ENCODE measurements around the gene MARCHF9. TPM values are rescaled to one million over a fixed set of nuclear protein-coding genes. Genes with fewer than 3 reads are reported as not detected.
"Not testable (repeated sequence)": the region's sequence is repeated elsewhere in the genome, so short reads cannot be mapped to it uniquely, and the experiment has no call there.

Gene MARCHF9
- 4.7 TPM for total RNA-seq

DNA sequence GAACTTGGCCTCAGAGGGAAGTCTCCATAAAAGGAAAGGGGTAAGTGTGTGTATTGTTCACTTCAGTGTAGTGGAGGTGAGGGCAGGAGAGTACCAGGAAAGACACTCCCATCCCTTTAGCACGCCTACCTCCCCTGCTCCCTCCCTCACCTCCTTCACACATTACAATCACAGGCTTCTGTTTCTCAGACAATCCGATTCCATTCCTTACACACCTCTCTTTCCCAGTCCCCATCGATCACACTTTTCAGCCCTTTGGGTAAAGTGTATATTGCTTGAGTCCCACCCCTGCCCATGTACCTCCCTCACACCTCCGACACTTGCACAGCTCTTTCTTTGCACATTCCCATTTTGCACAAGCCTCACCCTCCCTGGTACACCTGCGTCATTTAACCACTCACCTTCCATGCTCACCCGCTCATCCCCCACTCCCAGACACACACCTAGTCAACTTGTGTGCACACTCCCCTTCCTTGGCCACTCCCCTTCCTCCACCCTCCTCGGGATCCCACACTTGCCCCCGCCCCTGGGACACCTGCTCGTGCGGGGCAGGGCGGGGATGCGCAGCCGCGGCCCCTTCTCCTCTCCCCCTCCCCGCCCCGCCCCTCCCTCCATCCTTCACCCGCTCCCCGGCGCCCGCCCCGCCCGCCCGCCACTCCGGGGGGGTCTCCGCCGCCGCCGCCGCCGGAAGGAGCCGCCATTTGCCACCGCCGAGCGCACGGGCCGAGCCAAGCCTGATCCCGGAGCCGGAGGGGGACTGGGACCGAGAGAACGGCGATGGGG is at the start of gene MARCHF9:
TSS of gene MARCHF9 (plus strand) at position 693 of the 783 bp plus-strand sequence. CDS start 426 bp downstream, outside the sequence.
- Histone ChIP-seq H3K9ac (ENCODE audit: low read depth in 1 of 3, low read length in 3 of 3) (peak within 1 kb of the TSS; percentile 75 to 81 (median 80)), H3K4me1 (ENCODE audit: control insufficient read depth in 3 of 3, insufficient read depth in 3 of 3, low read length in 3 of 3) (peaks cover 25 to 42% (median 35%) of the 10 kb centered on the region in 3 donors), H3K27ac (ENCODE audit: low read depth, low read length) (no peak within 1 kb of the TSS)

DNA sequence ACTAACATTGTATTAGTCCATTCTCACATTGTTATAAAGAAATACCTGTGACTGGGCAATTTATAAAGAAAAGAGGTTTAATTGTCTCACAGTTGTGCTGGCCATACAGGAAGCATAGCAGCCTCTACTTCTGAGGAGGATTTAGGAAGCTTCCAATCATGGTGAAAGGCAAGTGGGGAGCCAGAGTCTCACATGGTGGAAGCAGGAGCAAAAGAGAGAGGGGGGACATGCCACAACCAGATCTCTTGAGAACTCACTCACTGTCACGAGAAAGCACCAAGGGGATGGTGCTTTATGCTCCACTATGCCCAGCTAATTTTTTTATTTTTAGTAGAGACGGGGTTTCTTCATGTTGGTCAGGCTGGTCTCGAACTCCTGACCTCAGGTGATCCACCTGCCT is 47.7 kb upstream of the MARCHF9 start:
- Histone ChIP-seq H3K9ac (ENCODE audit: low read depth in 1 of 3, low read length in 3 of 3) (no peak overlapping the region), H3K27ac (ENCODE audit: low read depth, low read length) (no peak overlapping the region), H3K4me1 (ENCODE audit: control insufficient read depth in 3 of 3, insufficient read depth in 3 of 3, low read length in 3 of 3) (no peaks in the 10 kb centered on the region), H3K27me3 (ENCODE audit: control insufficient read depth in 3 of 3, insufficient read depth in 3 of 3, low read length in 3 of 3) (no peaks in the 10 kb centered on the region), H3K4me3 (ENCODE audit: low read length in 3 of 3) (no peak overlapping the region), H3K36me3 (ENCODE audit: control insufficient read depth in 3 of 3, insufficient read depth in 3 of 3, low read length in 3 of 3) (peaks cover 0 to 19% (median 16%) of the 10 kb centered on the region in 3 donors), H3K9me3 (ENCODE audit: control insufficient read depth in 3 of 3, low read length in 3 of 3) (no peaks in the 10 kb centered on the region)

More for the DNA sequence above, at the start of gene MARCHF9:
- H3K4me3 ChIP-seq (ENCODE audit: low read length in 3 of 3): peak within 1 kb of the TSS; percentile 69 to 79 (median 70)
- peaks cover 22 to 29% (median 23%) of the 10 kb centered on the region in 3 donors for H3K36me3 ChIP-seq (ENCODE audit: control insufficient read depth in 3 of 3, insufficient read depth in 3 of 3, low read length in 3 of 3)
- H3K27me3 ChIP-seq (ENCODE audit: control insufficient read depth in 3 of 3, insufficient read depth in 3 of 3, low read length in 3 of 3): no peaks in the 10 kb centered on the region
- H3K9me3 ChIP-seq (ENCODE audit: control insufficient read depth in 3 of 3, low read length in 3 of 3): no peaks in the 10 kb centered on the region

- H3K9me3 ChIP-seq (ENCODE audit: control insufficient read depth in 3 of 3, low read length in 3 of 3): no peaks in the 10 kb centered on the region
- no peak overlapping the region for H3K27ac ChIP-seq (ENCODE audit: low read depth, low read length)
- no peaks in the 10 kb centered on the region for H3K27me3 ChIP-seq (ENCODE audit: control insufficient read depth in 3 of 3, insufficient read depth in 3 of 3, low read length in 3 of 3)
- H3K4me3 ChIP-seq (ENCODE audit: low read length in 3 of 3): no peak overlapping the region
- H3K4me1 ChIP-seq (ENCODE audit: control insufficient read depth in 3 of 3, insufficient read depth in 3 of 3, low read length in 3 of 3): no peaks in the 10 kb centered on the region
- H3K9ac ChIP-seq (ENCODE audit: low read depth in 1 of 3, low read length in 3 of 3): no peak overlapping the region
- H3K36me3 ChIP-seq (ENCODE audit: control insufficient read depth in 3 of 3, insufficient read depth in 3 of 3, low read length in 3 of 3): peaks cover 0 to 15% (median 10%) of the 10 kb centered on the region in 3 donors
Measured at GRCh38 chr12:57708296-57708695, 46.6 kb upstream of the MARCHF9 start.

GRCh38 chr12:57712701-57713100 is 42.2 kb upstream of the MARCHF9 start:
- Histone ChIP-seq H3K9me3 (ENCODE audit: control insufficient read depth in 3 of 3, low read length in 3 of 3) (no peaks in the 10 kb centered on the region), H3K4me3 (ENCODE audit: low read length in 3 of 3) (no peak overlapping the region), H3K27me3 (ENCODE audit: control insufficient read depth in 3 of 3, insufficient read depth in 3 of 3, low read length in 3 of 3) (no peaks in the 10 kb centered on the region), H3K36me3 (ENCODE audit: control insufficient read depth in 3 of 3, insufficient read depth in 3 of 3, low read length in 3 of 3) (peaks cover 15 to 21% (median 19%) of the 10 kb centered on the region in 3 donors), H3K4me1 (ENCODE audit: control insufficient read depth in 3 of 3, insufficient read depth in 3 of 3, low read length in 3 of 3) (no peaks in the 10 kb centered on the region), H3K27ac (ENCODE audit: low read depth, low read length) (no peak overlapping the region), H3K9ac (ENCODE audit: low read depth in 1 of 3, low read length in 3 of 3) (no peak overlapping the region)

DNA sequence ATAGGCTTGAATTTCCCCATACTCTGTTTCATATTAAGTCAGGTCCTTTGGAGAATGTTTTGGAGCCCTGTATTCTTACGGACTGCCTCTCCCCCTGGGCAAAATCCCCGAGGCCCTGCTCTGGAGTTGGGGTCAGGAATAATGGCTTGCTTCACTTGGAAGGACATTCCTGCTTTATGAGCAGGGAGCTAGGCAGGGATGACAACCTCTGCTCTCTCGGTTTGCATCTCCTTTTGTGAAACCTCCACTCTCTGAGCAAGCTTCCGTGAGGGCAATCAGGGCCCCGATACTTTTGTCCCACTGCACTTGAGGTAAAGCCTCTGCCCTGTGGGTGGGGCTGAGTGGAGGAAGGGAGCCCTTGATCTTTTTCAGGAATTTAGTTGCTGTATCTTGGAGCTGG is 41.7 kb upstream of the MARCHF9 start:
- H3K4me1 ChIP-seq (ENCODE audit: control insufficient read depth in 3 of 3, insufficient read depth in 3 of 3, low read length in 3 of 3): no peaks in the 10 kb centered on the region
- no peak overlapping the region for H3K4me3 ChIP-seq (ENCODE audit: low read length in 3 of 3)
- no peaks in the 10 kb centered on the region for H3K27me3 ChIP-seq (ENCODE audit: control insufficient read depth in 3 of 3, insufficient read depth in 3 of 3, low read length in 3 of 3)
- H3K36me3 ChIP-seq (ENCODE audit: control insufficient read depth in 3 of 3, insufficient read depth in 3 of 3, low read length in 3 of 3): peaks cover 20 to 26% (median 24%) of the 10 kb centered on the region in 3 donors
- no peak overlapping the region for H3K9ac ChIP-seq (ENCODE audit: low read depth in 1 of 3, low read length in 3 of 3)
- no peak overlapping the region for H3K27ac ChIP-seq (ENCODE audit: low read depth, low read length)
- no peaks in the 10 kb centered on the region for H3K9me3 ChIP-seq (ENCODE audit: control insufficient read depth in 3 of 3, low read length in 3 of 3)

GRCh38 chr12:57715036-57715748 is 39.7 kb upstream of the MARCHF9 start:
- peaks cover 39 to 45% (median 43%) of the 10 kb centered on the region in 3 donors for H3K36me3 ChIP-seq (ENCODE audit: control insufficient read depth in 3 of 3, insufficient read depth in 3 of 3, low read length in 3 of 3)
- H3K27ac ChIP-seq (ENCODE audit: low read depth, low read length); H3K9me3 ChIP-seq (ENCODE audit: control insufficient read depth in 3 of 3, low read length in 3 of 3); H3K9ac ChIP-seq (ENCODE audit: low read depth in 1 of 3, low read length in 3 of 3); H3K4me3 ChIP-seq (ENCODE audit: low read length in 3 of 3); H3K27me3 ChIP-seq (ENCODE audit: control insufficient read depth in 3 of 3, insufficient read depth in 3 of 3, low read length in 3 of 3); H3K4me1 ChIP-seq (ENCODE audit: control insufficient read depth in 3 of 3, insufficient read depth in 3 of 3, low read length in 3 of 3): not testable (repeated sequence)

- Histone ChIP-seq H3K4me1 (ENCODE audit: control insufficient read depth in 3 of 3, insufficient read depth in 3 of 3, low read length in 3 of 3) (no peaks in the 10 kb centered on the region), H3K4me3 (ENCODE audit: low read length in 3 of 3) (no peak overlapping the region), H3K27ac (ENCODE audit: low read depth, low read length) (no peak overlapping the region), H3K36me3 (ENCODE audit: control insufficient read depth in 3 of 3, insufficient read depth in 3 of 3, low read length in 3 of 3) (peaks cover 44 to 51% (median 49%) of the 10 kb centered on the region in 3 donors), H3K9me3 (ENCODE audit: control insufficient read depth in 3 of 3, low read length in 3 of 3) (no peaks in the 10 kb centered on the region), H3K27me3 (ENCODE audit: control insufficient read depth in 3 of 3, insufficient read depth in 3 of 3, low read length in 3 of 3) (no peaks in the 10 kb centered on the region), H3K9ac (ENCODE audit: low read depth in 1 of 3, low read length in 3 of 3) (no peak overlapping the region)
Measured at GRCh38 chr12:57715786-57716185, 39.1 kb upstream of the MARCHF9 start.

DNA sequence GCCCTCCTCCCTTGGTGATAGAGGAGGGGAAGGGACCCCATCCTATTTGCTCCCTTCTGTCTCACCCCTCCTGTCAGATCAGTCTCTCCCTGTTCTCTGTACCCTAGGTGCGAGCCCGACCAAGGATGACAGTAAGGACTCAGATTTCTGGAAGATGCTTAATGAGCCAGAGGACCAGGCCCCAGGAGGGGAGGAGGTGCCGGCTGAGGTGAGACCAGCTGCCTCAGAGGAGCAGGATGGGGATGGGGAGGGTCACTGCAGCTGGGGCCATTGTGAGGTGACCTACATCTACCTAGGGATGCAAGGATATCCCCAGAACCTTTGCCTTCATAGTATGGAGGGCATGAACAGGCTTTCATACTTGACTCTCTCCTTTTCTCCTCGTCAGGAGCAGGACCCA is 38.6 kb upstream of the MARCHF9 start:
- no peak overlapping the region for H3K4me3 ChIP-seq (ENCODE audit: low read length in 3 of 3)
- no peak overlapping the region for H3K9ac ChIP-seq (ENCODE audit: low read depth in 1 of 3, low read length in 3 of 3)
- H3K36me3 ChIP-seq (ENCODE audit: control insufficient read depth in 3 of 3, insufficient read depth in 3 of 3, low read length in 3 of 3): peaks cover 49 to 55% (median 54%) of the 10 kb centered on the region in 3 donors
- no peaks in the 10 kb centered on the region for H3K27me3 ChIP-seq (ENCODE audit: control insufficient read depth in 3 of 3, insufficient read depth in 3 of 3, low read length in 3 of 3)
- no peaks in the 10 kb centered on the region for H3K4me1 ChIP-seq (ENCODE audit: control insufficient read depth in 3 of 3, insufficient read depth in 3 of 3, low read length in 3 of 3)
- H3K27ac ChIP-seq (ENCODE audit: low read depth, low read length): no peak overlapping the region
- H3K9me3 ChIP-seq (ENCODE audit: control insufficient read depth in 3 of 3, low read length in 3 of 3): no peaks in the 10 kb centered on the region

- H3K9me3 ChIP-seq (ENCODE audit: control insufficient read depth in 3 of 3, low read length in 3 of 3): no peaks in the 10 kb centered on the region
- no peaks in the 10 kb centered on the region for H3K27me3 ChIP-seq (ENCODE audit: control insufficient read depth in 3 of 3, insufficient read depth in 3 of 3, low read length in 3 of 3)
- no peaks in the 10 kb centered on the region for H3K4me1 ChIP-seq (ENCODE audit: control insufficient read depth in 3 of 3, insufficient read depth in 3 of 3, low read length in 3 of 3)
- H3K36me3 ChIP-seq (ENCODE audit: control insufficient read depth in 3 of 3, insufficient read depth in 3 of 3, low read length in 3 of 3): peaks cover 51 to 58% (median 55%) of the 10 kb centered on the region in 3 donors
- H3K9ac ChIP-seq (ENCODE audit: low read depth in 1 of 3, low read length in 3 of 3): no peak overlapping the region
- no peak overlapping the region for H3K4me3 ChIP-seq (ENCODE audit: low read length in 3 of 3)
- H3K27ac ChIP-seq (ENCODE audit: low read depth, low read length): no peak overlapping the region
Measured at GRCh38 chr12:57717131-57717530, 37.8 kb upstream of the MARCHF9 start.
